Uterus (tissue), 2 donors: ENCODE data around the gene RPL21.

Experiments used
- CTCF ChIP-seq, 4 experiments: fragments of 200-600 bp in 2 of 4; fragments of 450-650 bp in 2 of 4; sonication (generic) in 2 of 4; IDR thresholded peaks; one replicate each; pipeline ENCODE4 v1.5.1; 2016 to 2019; ENCODE audit warnings: antibody characterized with exemption in 4 of 4, mild to moderate bottlenecking in 2 of 4, moderate library complexity in 1 of 4
- POLR2A ChIP-seq, 2 donors: fragments of 450-650 bp; IDR thresholded peaks; one replicate each; pipeline ENCODE4 v1.6.1; 2016; ENCODE audit warnings: antibody characterized with exemption in 2 of 2, mild to moderate bottlenecking in 1 of 2, moderate library complexity in 1 of 2

GRCh38 chr13:27293076-27293691 lies 41.8 kb downstream of the RPL21 start:
- TF ChIP-seq POLR2A (IDR thresholded peaks at IDR 0.05), result no peak
- TF ChIP-seq CTCF (IDR thresholded peaks at IDR 0.05), result no peak
